Activated CD8-positive, alpha-beta T cell treated with anti-CD3 and anti-CD28 coated beads, Interleukin-2, amount 10 ng/mL, durations not matched to agents 7 days and 5 days (primary cell): ENCODE data around the gene POPDC2. TPM values are rescaled to one million over a fixed set of nuclear protein-coding genes. Genes with fewer than 3 reads are reported as not detected.

Source experiments
- ATAC-seq: fragments of 150-1000 bp; cut with Tn5 transposase; one replicate; pipeline ENCODE4 v1.10.0; 2021; ENCODE audit warnings: moderate library complexity
- CTCF ChIA-PET: fragments of 350-600 bp; sonication (Branson Sonifier 250); formaldehyde crosslinking; loops from one replicate; lab custom pipeline; 2021; ENCODE audit warnings: antibody characterized with exemption; lab: Charles Lee
- POLR2A ChIA-PET: fragments of 350-600 bp; sonication (Branson Sonifier 250); formaldehyde crosslinking; loops from one replicate; lab custom pipeline; 2021; ENCODE audit warnings: antibody characterized with exemption; lab: Charles Lee
- DNase-seq: peaks from one replicate; pipeline ENCODE4 v3.0.0-alpha.2; 2020
- H3K27ac Mint-ChIP-seq: one replicate; pipeline ENCODE4 v1.8.0; 2021; ENCODE audit warnings: mild to moderate bottlenecking, mixed read lengths
- H3K27me3 Mint-ChIP-seq: one replicate; pipeline ENCODE4 v1.8.0; 2021; ENCODE audit warnings: low read depth, mixed read lengths
- H3K36me3 Mint-ChIP-seq: one replicate; pipeline ENCODE4 v1.8.0; 2021; ENCODE audit warnings: low read depth, mixed read lengths
- H3K4me1 Mint-ChIP-seq: one replicate; pipeline ENCODE4 v1.8.0; 2021; ENCODE audit warnings: low read depth, mixed read lengths
- H3K4me3 Mint-ChIP-seq: one replicate; pipeline ENCODE4 v1.8.0; 2021; ENCODE audit warnings: mild to moderate bottlenecking, mixed read lengths
- H3K9me3 Mint-ChIP-seq: one replicate; pipeline ENCODE4 v1.8.0; 2022; ENCODE audit warnings: mixed read lengths; ENCODE audit not compliant: insufficient read depth
- total RNA-seq, 2 experiments: library from RNA; stranded (reverse); gene quantifications; one replicate each; pipeline ENCODE4 v1.2.3, GENCODE V29; 2021

The POPDC2 gene
- total RNA-seq, 2 experiments from 2014 or later: 3.3 to 4.8 TPM

- Mint-ChIP-seq H3K4me3 (no peak overlapping the region), H3K4me1 (peaks cover 22% of the 10 kb centered on the region), H3K27ac (no peak overlapping the region), H3K9me3 (peaks cover 3% of the 10 kb centered on the region), H3K36me3 (peaks cover 11% of the 10 kb centered on the region), H3K27me3 (no peaks in the 10 kb centered on the region)
- ChIA-PET POLR2A (no interaction called here), CTCF (no interaction called here)
- ATAC-seq (no peak), DNase-seq (no peak)
These were observed 66.3 kb downstream of the POPDC2 start for GRCh38 chr3:119594066-119594465.

- ChIA-PET POLR2A (no interaction called here), CTCF (interaction anchor here (0.7 to 0.9 kb wide), 2 partner anchors 10 to 33 kb away, joined by 3 to 4 read pairs; no protein-coding TSS in a partner anchor)
- DNase-seq: no peak
- H3K4me1 Mint-ChIP-seq: peaks cover 29% of the 10 kb centered on the region
- peaks cover 3% of the 10 kb centered on the region for H3K9me3 Mint-ChIP-seq
- ATAC-seq: no peak
- H3K36me3 Mint-ChIP-seq: peaks cover 11% of the 10 kb centered on the region
- no peak overlapping the region for H3K27ac Mint-ChIP-seq
- H3K27me3 Mint-ChIP-seq: no peaks in the 10 kb centered on the region
- H3K4me3 Mint-ChIP-seq: no peak overlapping the region
These were observed 67.5 kb downstream of the POPDC2 start for GRCh38 chr3:119592861-119593260.

Other genes with a start within 250 kb of the POPDC2 start
- gene TMEM39A, start 197.0 kb downstream of the POPDC2 start, total RNA-seq: 10 to 100 TPM; 30.5 to 31.2 TPM
- 10 to 100 TPM; 31.6 to 36.0 TPM for gene POGLUT1, start 191.6 kb downstream of the POPDC2 start, total RNA-seq
- gene TIMMDC1, start 162.0 kb downstream of the POPDC2 start, total RNA-seq: 10 to 100 TPM; 78.1 to 79.8 TPM
- 10 to 100 TPM; 19.1 to 20.2 TPM for gene CD80, start 101.0 kb downstream of the POPDC2 start, total RNA-seq
- 1 to 10 TPM; 3.2 to 3.8 TPM for gene ADPRH, start 81.1 kb downstream of the POPDC2 start, total RNA-seq
- not detected for gene PLA1A, start 62.7 kb downstream of the POPDC2 start, total RNA-seq
- gene COX17, start 16.8 kb upstream of the POPDC2 start, total RNA-seq: 10 to 100 TPM; 62.0 to 71.5 TPM
- not detected for gene CFAP91, start 42.4 kb upstream of the POPDC2 start, total RNA-seq
- gene NR1I2, start 121.5 kb upstream of the POPDC2 start, total RNA-seq: under 1 TPM; 0.10 to 0.26 TPM